H9 (cell line): Measurements from ENCODE around the gene CES2. TPM values are rescaled to one million over a fixed set of nuclear protein-coding genes. Genes with fewer than 3 reads are reported as not detected.

ENCODE experiments used
- DNase-seq: peaks from one replicate; pipeline ENCODE4 v3.0.0-alpha.2; 2017
- H2AFZ ChIP-seq: one replicate; pipeline ENCODE4 v1.6.1; 2013; ENCODE audit warnings: mild to moderate bottlenecking, low read length, control low read depth, moderate library complexity
- H2AK5ac ChIP-seq: 2 replicates; pipeline ENCODE4 v1.6.1; 2013; ENCODE audit warnings: low read length, control low read depth, mixed read lengths; ENCODE audit not compliant: insufficient read length
- H2BK120ac ChIP-seq: one replicate; pipeline ENCODE4 v1.6.1; 2013; ENCODE audit warnings: low read depth, mild to moderate bottlenecking, low read length, control low read depth, inconsistent platforms; ENCODE audit not compliant: poor library complexity, severe bottlenecking
- H2BK12ac ChIP-seq: 2 replicates; pipeline ENCODE4 v1.6.1; 2013; ENCODE audit warnings: low read length, control low read depth, mixed read lengths, low read depth; ENCODE audit not compliant: insufficient read length
- H2BK15ac ChIP-seq: 2 replicates; pipeline ENCODE4 v1.6.1; 2013; ENCODE audit warnings: low read depth, low read length, control low read depth
- H2BK20ac ChIP-seq: one replicate; pipeline ENCODE4 v1.6.1; 2013; ENCODE audit warnings: low read depth, mild to moderate bottlenecking, low read length, control low read depth, inconsistent platforms; ENCODE audit not compliant: poor library complexity, severe bottlenecking
- H2BK5ac ChIP-seq: 2 replicates; pipeline ENCODE4 v1.6.1; 2013; ENCODE audit warnings: low read length, control low read depth, mixed read lengths; ENCODE audit not compliant: insufficient read length
- H3K14ac ChIP-seq: 2 replicates; pipeline ENCODE4 v1.6.1; 2013; ENCODE audit warnings: low read length, control low read depth; ENCODE audit not compliant: insufficient read depth
- H3K18ac ChIP-seq: 2 replicates; pipeline ENCODE4 v1.6.1; 2013; ENCODE audit warnings: low read depth, mild to moderate bottlenecking, mixed read lengths, low read length, control low read depth; ENCODE audit not compliant: insufficient read length
- H3K23ac ChIP-seq: 2 replicates; pipeline ENCODE4 v1.6.1; 2013; ENCODE audit warnings: low read length, control low read depth, mixed read lengths, low read depth; ENCODE audit not compliant: insufficient read length
- H3K23me2 ChIP-seq: 2 replicates; pipeline ENCODE4 v1.6.1; 2013; ENCODE audit warnings: low read depth, mild to moderate bottlenecking, mixed read lengths, low read length, control low read depth; ENCODE audit not compliant: insufficient read length, poor library complexity, severe bottlenecking
- H3K27ac ChIP-seq: 2 replicates; pipeline ENCODE4 v1.5.1; 2013; ENCODE audit warnings: low read length, control low read depth, mixed read lengths, low read depth; ENCODE audit not compliant: insufficient read length
- H3K27me3 ChIP-seq: 2 replicates; pipeline ENCODE4 v1.6.1; 2013; ENCODE audit warnings: low read length, control low read depth, inconsistent platforms; ENCODE audit not compliant: insufficient read depth
- H3K4ac ChIP-seq: 2 replicates; pipeline ENCODE4 v1.6.1; 2013; ENCODE audit warnings: low read depth, mild to moderate bottlenecking, control low read depth, inconsistent platforms, low read length, moderate library complexity
- H3K4me1 ChIP-seq: 2 replicates; pipeline ENCODE4 v1.6.1; 2013; ENCODE audit warnings: low read length, control low read depth, inconsistent platforms; ENCODE audit not compliant: insufficient read depth
- H3K4me2 ChIP-seq: 2 replicates; pipeline ENCODE4 v1.6.1; 2013; ENCODE audit warnings: low read length, control low read depth, mixed read lengths; ENCODE audit not compliant: insufficient read length, insufficient read depth
- H3K56ac ChIP-seq: 2 replicates; pipeline ENCODE4 v1.6.1; 2013; ENCODE audit warnings: low read depth, mild to moderate bottlenecking, mixed read lengths, low read length, control low read depth; ENCODE audit not compliant: insufficient read length
- H3K79me1 ChIP-seq: 2 replicates; pipeline ENCODE4 v1.6.1; 2013; ENCODE audit warnings: low read depth, mild to moderate bottlenecking, moderate library complexity, low read length, control low read depth, inconsistent platforms; ENCODE audit not compliant: insufficient read depth, poor library complexity, severe bottlenecking
- H3K79me2 ChIP-seq: 2 replicates; pipeline ENCODE4 v1.6.1; 2013; ENCODE audit warnings: low read length, control low read depth, inconsistent platforms; ENCODE audit not compliant: insufficient read depth
- H3K9ac ChIP-seq: 2 replicates; pipeline ENCODE4 v1.6.1; 2013; ENCODE audit warnings: low read length, control low read depth, mixed read lengths; ENCODE audit not compliant: insufficient read length; ENCODE audit errors: extremely low read depth
- H3K9me3 ChIP-seq: one replicate; pipeline ENCODE4 v1.6.1; 2013; ENCODE audit warnings: low read depth, low read length, inconsistent platforms; ENCODE audit not compliant: control insufficient read depth
- H3T11ph ChIP-seq: one replicate; pipeline ENCODE4 v1.6.1; 2013; ENCODE audit warnings: mild to moderate bottlenecking, low read length, control low read depth, inconsistent platforms
- H4K20me1 ChIP-seq: one replicate; pipeline ENCODE4 v1.6.1; 2013; ENCODE audit not compliant: control insufficient read depth, insufficient read length, insufficient read depth
- H4K5ac ChIP-seq: 2 replicates; pipeline ENCODE4 v1.6.1; 2013; ENCODE audit warnings: low read depth, mild to moderate bottlenecking, mixed read lengths, low read length, control low read depth; ENCODE audit not compliant: insufficient read length
- H4K8ac ChIP-seq: replicated peaks from 2 replicates; pipeline ENCODE4 v1.6.1; 2013; ENCODE audit warnings: low read length, control low read depth, mixed read lengths, low read depth; ENCODE audit not compliant: insufficient read length
- H4K91ac ChIP-seq: 2 replicates; pipeline ENCODE4 v1.6.1; 2013; ENCODE audit warnings: low read depth, mild to moderate bottlenecking, moderate library complexity, mixed read lengths, low read length, control low read depth; ENCODE audit not compliant: insufficient read length
- H3K27ac Mint-ChIP-seq, 3 experiments: 2 replicates in 2 of 3; 3 replicates in 1 of 3; pipeline ENCODE4 v1.8.0; 2020 to 2021; ENCODE audit warnings: mixed read lengths in 3 of 3, mild to moderate bottlenecking in 1 of 3, moderate library complexity in 1 of 3
- H3K27me3 Mint-ChIP-seq: 2 replicates; pipeline ENCODE4 v1.8.0; 2021; ENCODE audit warnings: low read depth, mild to moderate bottlenecking, moderate library complexity, mixed read lengths
- H3K36me3 Mint-ChIP-seq, 3 experiments: 2 replicates in 2 of 3; 3 replicates in 1 of 3; pipeline ENCODE4 v1.8.0; 2020 to 2021; ENCODE audit warnings: low read depth in 3 of 3, mixed read lengths in 3 of 3; ENCODE audit not compliant: insufficient read depth in 1 of 3
- H3K4me1 Mint-ChIP-seq, 2 experiments: 2 replicates each; pipeline ENCODE4 v1.8.0; 2020; ENCODE audit warnings: mixed read lengths in 2 of 2
- H3K4me3 Mint-ChIP-seq, 2 experiments: 2 replicates in 1 of 2; 3 replicates in 1 of 2; pipeline ENCODE4 v1.8.0; 2020 to 2021; ENCODE audit warnings: mild to moderate bottlenecking in 2 of 2, mixed read lengths in 2 of 2, moderate library complexity in 1 of 2
- H3K9me3 Mint-ChIP-seq, 2 experiments: 2 replicates in 1 of 2; 3 replicates in 1 of 2; pipeline ENCODE4 v1.8.0; 2020; ENCODE audit warnings: mild to moderate bottlenecking in 2 of 2, mixed read lengths in 2 of 2, moderate library complexity in 1 of 2
- CTCF ChIP-seq: fragments of 200-600 bp; sonication (generic); conservative IDR thresholded peaks from 3 replicates; pipeline ENCODE4 v1.8.0; 2021; ENCODE audit warnings: antibody characterized with exemption, mild to moderate bottlenecking
- WGBS: extraction: QIAGEN DNeasy Blood & Tissue Kit; methylation state at CpG from one replicate; pipeline ENCODE4 v1.1.7; 2013; ENCODE audit warnings: missing lambda C conversion rate, low lambda C conversion rate, mixed read lengths; ENCODE audit not compliant: insufficient read length; ENCODE audit errors: extremely low coverage; 5-methylcytosine and 5-hydroxymethylcytosine counted together
- total RNA-seq: library from RNA; stranded (reverse); gene quantifications from 2 replicates; pipeline ENCODE4 v1.2.1, GENCODE V29; 2021

The CES2 gene
- total RNA-seq, 1 experiment from 2014 or later, result 28.2 TPM

DNA sequence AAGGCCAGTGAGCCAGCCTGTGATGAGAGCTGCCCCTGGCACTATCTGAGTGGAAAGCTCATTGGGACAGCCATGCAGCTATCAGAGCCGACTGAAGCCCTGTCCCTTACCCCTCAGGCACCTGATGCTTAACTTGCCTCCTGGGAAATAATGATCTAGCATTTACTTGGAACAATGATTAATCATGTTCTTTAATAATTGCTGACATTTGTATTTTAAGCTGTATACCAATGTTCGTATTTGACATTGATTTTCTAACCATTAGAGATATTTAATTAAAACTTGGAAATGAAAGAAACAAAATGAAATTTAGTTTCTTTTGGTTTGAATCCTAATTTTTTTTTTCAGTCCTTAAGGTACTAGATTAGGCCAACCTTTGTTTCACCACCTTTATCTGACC lies 44.5 kb upstream of the CES2 start:
- no peaks in the 10 kb centered on the region for H3K4me1 ChIP-seq
- H4K20me1 ChIP-seq, result peaks cover 3% of the 10 kb centered on the region
- H3K4me1 Mint-ChIP-seq, result 0 out of 4 replicates have a peak, but pooled peaks cover 2 to 5% of the 10 kb centered on the region in 2 experiments
- H3K79me2 ChIP-seq, result no peaks in the 10 kb centered on the region
- no peak overlapping the region for H3K23ac ChIP-seq
- H3K9me3 Mint-ChIP-seq, result no peaks in the 10 kb centered on the region
- no peak overlapping the region for H2BK12ac ChIP-seq
- H3K4ac ChIP-seq, result no peak overlapping the region
- H2BK5ac ChIP-seq, result no peak overlapping the region
- no peak overlapping the region for H2AK5ac ChIP-seq
- H2BK20ac ChIP-seq, result no peak overlapping the region
- no peak overlapping the region for H4K8ac ChIP-seq
- TF ChIP-seq CTCF, result no peak
- H3K18ac ChIP-seq, result no peak overlapping the region
- no peak overlapping the region for H2BK120ac ChIP-seq
- no peak for DNase-seq
- H3K36me3 Mint-ChIP-seq, result peaks cover 4 to 34% (median 20%) of the 10 kb centered on the region in 3 experiments; a peak in 5 of 7 replicates
- no peaks in the 10 kb centered on the region for H3K27me3 Mint-ChIP-seq
- 0 out of 7 replicates have a peak overlapping the region, but pooled peaks of 1 of the 3 experiments have one; percentile 24 for H3K27ac Mint-ChIP-seq
- no peaks in the 10 kb centered on the region for H3K27me3 ChIP-seq
- H3T11ph ChIP-seq, result no peak overlapping the region
- no peak overlapping the region for H4K5ac ChIP-seq
- H4K91ac ChIP-seq, result no peak overlapping the region
- no peaks in the 10 kb centered on the region for H3K23me2 ChIP-seq
- WGBS, result no CpG with 5 or more reads among the region's 2 CpGs
- no peaks in the 10 kb centered on the region for H3K79me1 ChIP-seq
- H2AFZ ChIP-seq, result no peak overlapping the region
- H2BK15ac ChIP-seq, result no peak overlapping the region
- H3K4me3 Mint-ChIP-seq, result no peak overlapping the region
- no peak overlapping the region for H3K14ac ChIP-seq
- no peak overlapping the region for H3K56ac ChIP-seq
- no peak overlapping the region for H3K9ac ChIP-seq
- no peaks in the 10 kb centered on the region for H3K9me3 ChIP-seq
- no peak overlapping the region for H3K4me2 ChIP-seq
- no peak overlapping the region for H3K27ac ChIP-seq
